ENCODE data around the gene MX2.

MX2 gene

DNA sequence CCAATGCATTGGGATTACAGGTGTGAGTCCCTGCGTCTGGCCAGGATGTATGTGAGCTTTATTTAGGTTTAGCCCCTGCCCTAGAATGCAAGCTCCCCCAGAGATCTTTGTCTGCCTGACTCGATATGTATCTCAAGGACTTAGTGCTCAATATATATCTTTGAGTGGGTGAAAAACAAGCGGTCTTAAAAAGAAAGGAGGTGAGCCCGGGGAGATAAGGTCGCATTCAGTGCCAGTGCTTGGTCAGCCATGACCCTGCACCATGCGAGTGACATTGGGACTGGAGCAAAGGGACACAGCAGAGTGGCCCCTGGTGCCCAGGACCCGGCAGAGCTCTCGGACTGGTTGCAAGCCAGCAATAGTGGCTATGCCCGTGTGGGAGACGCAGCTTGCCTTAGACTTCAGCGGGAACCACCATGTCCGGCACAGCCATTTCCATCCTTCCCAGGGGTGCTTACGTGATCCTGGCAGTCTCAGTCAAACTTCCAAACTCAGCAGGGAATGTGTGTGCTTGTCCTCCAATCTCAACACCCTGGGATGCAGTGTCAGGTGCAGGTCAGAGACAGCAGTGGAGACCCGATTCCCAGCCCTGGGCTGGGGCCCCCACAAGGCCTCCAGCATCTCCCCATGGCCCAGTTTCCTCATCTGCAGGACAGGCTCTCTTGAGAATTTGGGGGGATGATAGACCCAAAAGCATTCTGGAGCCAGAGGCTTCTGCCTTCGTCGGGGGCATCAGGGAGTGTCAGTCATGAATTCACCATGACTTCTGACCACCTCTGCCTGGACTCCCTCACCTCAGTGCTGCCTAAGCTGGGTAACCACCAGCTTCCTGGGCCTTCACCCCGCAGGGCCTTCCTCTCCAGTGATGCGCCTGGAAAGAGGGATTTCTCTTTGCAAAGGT lies 1.8 kb downstream of the MX2 start:
- no peaks in the 10 kb centered on the region for H3K9me3 ChIP-seq (ENCODE audit: control insufficient read depth, insufficient read depth, low read depth, low read length)
- ChIA-PET CTCF (interaction anchor here (0.7 kb wide), 1 partner anchor 653 kb away, joined by 3 read pairs; no protein-coding TSS in a partner anchor), POLR2A (no interaction called here)
- no peaks in the 10 kb centered on the region for H3K36me3 ChIP-seq (ENCODE audit: control insufficient read depth in 2 of 2, insufficient read depth in 1 of 2, low read length in 2 of 2)
- no peak for TF ChIP-seq ZBTB21 (tag by site-specific recombination; IDR thresholded peaks at IDR 0.05)
- TF ChIP-seq MZF1 (tag by site-specific recombination; IDR thresholded peaks at IDR 0.05; ENCODE audit: borderline replicate concordance): no peak
- TF ChIP-seq, protein P1, sequence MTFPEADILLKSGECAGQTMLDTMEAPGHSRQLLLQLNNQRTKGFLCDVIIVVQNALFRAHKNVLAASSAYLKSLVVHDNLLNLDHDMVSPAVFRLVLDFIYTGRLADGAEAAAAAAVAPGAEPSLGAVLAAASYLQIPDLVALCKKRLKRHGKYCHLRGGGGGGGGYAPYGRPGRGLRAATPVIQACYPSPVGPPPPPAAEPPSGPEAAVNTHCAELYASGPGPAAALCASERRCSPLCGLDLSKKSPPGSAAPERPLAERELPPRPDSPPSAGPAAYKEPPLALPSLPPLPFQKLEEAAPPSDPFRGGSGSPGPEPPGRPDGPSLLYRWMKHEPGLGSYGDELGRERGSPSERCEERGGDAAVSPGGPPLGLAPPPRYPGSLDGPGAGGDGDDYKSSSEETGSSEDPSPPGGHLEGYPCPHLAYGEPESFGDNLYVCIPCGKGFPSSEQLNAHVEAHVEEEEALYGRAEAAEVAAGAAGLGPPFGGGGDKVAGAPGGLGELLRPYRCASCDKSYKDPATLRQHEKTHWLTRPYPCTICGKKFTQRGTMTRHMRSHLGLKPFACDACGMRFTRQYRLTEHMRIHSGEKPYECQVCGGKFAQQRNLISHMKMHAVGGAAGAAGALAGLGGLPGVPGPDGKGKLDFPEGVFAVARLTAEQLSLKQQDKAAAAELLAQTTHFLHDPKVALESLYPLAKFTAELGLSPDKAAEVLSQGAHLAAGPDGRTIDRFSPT (tag by site-specific recombination; IDR thresholded peaks at IDR 0.05): no peak
- no peak for TF ChIP-seq ZFP3 (tag by site-specific recombination; IDR thresholded peaks at IDR 0.05; ENCODE audit: low read depth)
- TF ChIP-seq ZNF266 (tag by site-specific recombination; IDR thresholded peaks at IDR 0.05; ENCODE audit: low read depth): no peak
- TF ChIP-seq ZBTB8A (tag by site-specific recombination; IDR thresholded peaks at IDR 0.05): no peak
- no peak for TF ChIP-seq ZNF701 (tag by site-specific recombination; IDR thresholded peaks at IDR 0.05)
- no peak for TF ChIP-seq ZNF391 (tag by site-specific recombination; IDR thresholded peaks at IDR 0.05; ENCODE audit: borderline replicate concordance, low read depth)
- no peak for TF ChIP-seq ZIC2 (tag by site-specific recombination; IDR thresholded peaks at IDR 0.05)
- TF ChIP-seq ZNF561 (tag by site-specific recombination; IDR thresholded peaks at IDR 0.05; ENCODE audit: borderline replicate concordance): no peak
- TF ChIP-seq ZNF121 (tag by site-specific recombination; IDR thresholded peaks at IDR 0.05): no peak
- H3K4me3 ChIP-seq (ENCODE audit: low read depth, low read length): no peak overlapping the region
- H3K4me1 ChIP-seq (ENCODE audit: control insufficient read depth, insufficient read depth, low read length): no peaks in the 10 kb centered on the region
- no peak overlapping the region for H3K27ac ChIP-seq (ENCODE audit: extremely low read depth, low read depth, low read length)

- Histone ChIP-seq H3K36me3 (ENCODE audit: control insufficient read depth in 2 of 2, insufficient read depth in 1 of 2, low read length in 2 of 2) (no peaks in the 10 kb centered on the region), H3K27ac (ENCODE audit: extremely low read depth, low read depth, low read length) (no peak overlapping the region), H3K4me3 (ENCODE audit: low read depth, low read length) (no peak overlapping the region), H3K4me1 (ENCODE audit: control insufficient read depth, insufficient read depth, low read length) (no peaks in the 10 kb centered on the region), H3K9me3 (ENCODE audit: control insufficient read depth, insufficient read depth, low read depth, low read length) (no peaks in the 10 kb centered on the region)
- ChIA-PET CTCF (interaction anchor here (0.7 to 1.1 kb wide), 2 partner anchors 452 to 653 kb away, joined by 3 to 4 read pairs; no protein-coding TSS in a partner anchor), POLR2A (no interaction called here)
- TF ChIP-seq SP2 (tag by site-specific recombination; IDR thresholded peaks at IDR 0.05) (no peak), ZBTB48 (tag by site-specific recombination; IDR thresholded peaks at IDR 0.05) (no peak), ZNF324 (tag by site-specific recombination; IDR thresholded peaks at IDR 0.05) (no peak), SCRT1 (tag by site-specific recombination; IDR thresholded peaks at IDR 0.05; ENCODE audit: borderline replicate concordance) (no peak), ZNF561 (tag by site-specific recombination; IDR thresholded peaks at IDR 0.05; ENCODE audit: borderline replicate concordance) (no peak), ZBTB26 (tag by site-specific recombination; optimal IDR thresholded peaks at IDR 0.05) (no peak), ZNF211 (tag by site-specific recombination; IDR thresholded peaks at IDR 0.05; ENCODE audit: low read depth) (no peak), ZNF292 (tag by site-specific recombination; IDR thresholded peaks at IDR 0.05; ENCODE audit: borderline replicate concordance, low read depth) (no peak), KLF1 (tag by site-specific recombination; IDR thresholded peaks at IDR 0.05) (no peak), ZNF155 (tag by site-specific recombination; IDR thresholded peaks at IDR 0.05) (no peak)
Measured at GRCh38 chr21:41364308-41364707, 2.5 kb downstream of the MX2 start.
